ENCODE results near the gene GANC.

GANC gene

DNA sequence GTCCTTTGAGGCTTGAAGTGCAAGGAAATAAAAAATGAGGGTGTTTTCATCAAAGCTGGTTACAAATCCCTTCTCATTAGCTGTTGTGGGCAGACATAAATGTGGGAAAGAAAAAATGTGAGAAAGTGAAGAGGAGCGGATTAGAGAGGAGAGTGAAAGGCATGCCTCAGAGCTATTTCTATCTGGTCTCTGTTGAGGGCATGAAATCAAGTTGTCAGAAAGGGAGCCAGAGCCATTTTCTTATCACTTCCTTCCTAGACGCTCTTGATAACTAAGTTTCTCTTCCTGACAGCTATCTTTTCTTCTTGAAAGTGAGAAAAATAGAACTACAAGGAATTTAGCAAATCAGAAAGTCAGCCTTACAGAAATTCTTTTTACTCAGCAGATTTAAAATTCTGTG lies 65.5 kb downstream of the GANC start:
- H3K27ac ChIP-seq (ENCODE audit: low read length) = no peak overlapping the region
- no peak overlapping the region for H3K9ac ChIP-seq (ENCODE audit: low read length in 2 of 2)
- no peak overlapping the region for H3K4me3 ChIP-seq (ENCODE audit: low read length in 2 of 2)
- H3K27me3 ChIP-seq (ENCODE audit: control insufficient read depth in 1 of 2, insufficient read depth in 2 of 2, low read length in 2 of 2) = no peaks in the 10 kb centered on the region
- H3K9me3 ChIP-seq (ENCODE audit: control insufficient read depth in 2 of 2, low read length in 2 of 2) = no peaks in the 10 kb centered on the region
- H3K36me3 ChIP-seq (ENCODE audit: control insufficient read depth in 2 of 2, insufficient read depth in 2 of 2, low read length in 2 of 2) = peaks cover 5 to 10% of the 10 kb centered on the region in 2 donors
- H3K4me1 ChIP-seq (ENCODE audit: control insufficient read depth, insufficient read depth, low read length) = no peaks in the 10 kb centered on the region

GRCh38 chr15:42343596-42344232 lies 70.7 kb downstream of the GANC start:
- Histone ChIP-seq H3K36me3 (ENCODE audit: control insufficient read depth in 2 of 2, insufficient read depth in 2 of 2, low read length in 2 of 2) (peaks cover 14 to 15% of the 10 kb centered on the region in 2 donors), H3K9me3 (ENCODE audit: control insufficient read depth in 2 of 2, low read length in 2 of 2) (no peaks in the 10 kb centered on the region), H3K27ac (ENCODE audit: low read length) (no peak overlapping the region), H3K4me3 (ENCODE audit: low read length in 2 of 2) (no peak overlapping the region), H3K9ac (ENCODE audit: low read length in 2 of 2) (no peak overlapping the region), H3K27me3 (ENCODE audit: control insufficient read depth in 1 of 2, insufficient read depth in 2 of 2, low read length in 2 of 2) (no peaks in the 10 kb centered on the region), H3K4me1 (ENCODE audit: control insufficient read depth, insufficient read depth, low read length) (no peaks in the 10 kb centered on the region)

- Histone ChIP-seq H3K4me1 (ENCODE audit: control insufficient read depth, insufficient read depth, low read length) (no peaks in the 10 kb centered on the region), H3K27me3 (ENCODE audit: control insufficient read depth in 1 of 2, insufficient read depth in 2 of 2, low read length in 2 of 2) (no peaks in the 10 kb centered on the region), H3K36me3 (ENCODE audit: control insufficient read depth in 2 of 2, insufficient read depth in 2 of 2, low read length in 2 of 2) (peaks cover 14 to 15% of the 10 kb centered on the region in 2 donors), H3K27ac (ENCODE audit: low read length) (no peak overlapping the region), H3K9me3 (ENCODE audit: control insufficient read depth in 2 of 2, low read length in 2 of 2) (no peaks in the 10 kb centered on the region), H3K4me3 (ENCODE audit: low read length in 2 of 2) (no peak overlapping the region), H3K9ac (ENCODE audit: low read length in 2 of 2) (no peak overlapping the region)
These were observed 71.8 kb downstream of the GANC start for GRCh38 chr15:42344763-42345162.

DNA sequence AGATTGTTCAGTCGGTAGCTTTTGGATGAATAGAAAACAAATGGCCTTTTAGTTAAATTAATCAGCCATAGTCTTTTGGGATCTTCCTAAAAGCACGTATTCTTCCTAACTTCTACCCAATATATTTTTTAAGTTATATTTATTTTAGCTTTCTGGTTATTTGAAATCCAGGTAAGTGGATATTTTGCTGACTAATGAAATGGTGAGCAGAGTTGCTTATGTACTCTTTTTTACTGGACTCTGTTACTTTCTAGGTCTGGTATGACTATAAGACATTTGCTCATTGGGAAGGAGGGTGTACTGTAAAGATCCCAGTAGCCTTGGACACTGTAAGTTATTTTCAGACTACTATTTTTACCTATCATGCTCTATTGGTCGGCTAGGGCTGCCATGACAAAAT lies 72.5 kb downstream of the GANC start:
- Histone ChIP-seq H3K9ac (ENCODE audit: low read length in 2 of 2) (no peak overlapping the region), H3K4me3 (ENCODE audit: low read length in 2 of 2) (no peak overlapping the region), H3K36me3 (ENCODE audit: control insufficient read depth in 2 of 2, insufficient read depth in 2 of 2, low read length in 2 of 2) (peaks cover 14 to 15% of the 10 kb centered on the region in 2 donors), H3K4me1 (ENCODE audit: control insufficient read depth, insufficient read depth, low read length) (no peaks in the 10 kb centered on the region), H3K9me3 (ENCODE audit: control insufficient read depth in 2 of 2, low read length in 2 of 2) (no peaks in the 10 kb centered on the region), H3K27me3 (ENCODE audit: control insufficient read depth in 1 of 2, insufficient read depth in 2 of 2, low read length in 2 of 2) (no peaks in the 10 kb centered on the region), H3K27ac (ENCODE audit: low read length) (no peak overlapping the region)

GRCh38 chr15:42348083-42348482 lies 75.1 kb downstream of the GANC start:
- Histone ChIP-seq H3K4me1 (ENCODE audit: control insufficient read depth, insufficient read depth, low read length) (no peaks in the 10 kb centered on the region), H3K36me3 (ENCODE audit: control insufficient read depth in 2 of 2, insufficient read depth in 2 of 2, low read length in 2 of 2) (peaks cover 25 to 28% of the 10 kb centered on the region in 2 donors), H3K4me3 (ENCODE audit: low read length in 2 of 2) (no peak overlapping the region), H3K9ac (ENCODE audit: low read length in 2 of 2) (no peak overlapping the region), H3K27ac (ENCODE audit: low read length) (no peak overlapping the region), H3K9me3 (ENCODE audit: control insufficient read depth in 2 of 2, low read length in 2 of 2) (no peaks in the 10 kb centered on the region), H3K27me3 (ENCODE audit: control insufficient read depth in 1 of 2, insufficient read depth in 2 of 2, low read length in 2 of 2) (no peaks in the 10 kb centered on the region)

- H3K9me3 ChIP-seq (ENCODE audit: control insufficient read depth in 2 of 2, low read length in 2 of 2) = no peaks in the 10 kb centered on the region
- no peaks in the 10 kb centered on the region for H3K27me3 ChIP-seq (ENCODE audit: control insufficient read depth in 1 of 2, insufficient read depth in 2 of 2, low read length in 2 of 2)
- H3K27ac ChIP-seq (ENCODE audit: low read length) = no peak overlapping the region
- H3K4me3 ChIP-seq (ENCODE audit: low read length in 2 of 2) = no peak overlapping the region
- no peaks in the 10 kb centered on the region for H3K4me1 ChIP-seq (ENCODE audit: control insufficient read depth, insufficient read depth, low read length)
- peaks cover 25 to 27% of the 10 kb centered on the region in 2 donors for H3K36me3 ChIP-seq (ENCODE audit: control insufficient read depth in 2 of 2, insufficient read depth in 2 of 2, low read length in 2 of 2)
- no peak overlapping the region for H3K9ac ChIP-seq (ENCODE audit: low read length in 2 of 2)
These were observed 76.2 kb downstream of the GANC start for GRCh38 chr15:42349186-42349585.

- H3K9me3 ChIP-seq (ENCODE audit: control insufficient read depth in 2 of 2, low read length in 2 of 2) = no peaks in the 10 kb centered on the region
- peaks cover 26% of the 10 kb centered on the region in 2 donors for H3K36me3 ChIP-seq (ENCODE audit: control insufficient read depth in 2 of 2, insufficient read depth in 2 of 2, low read length in 2 of 2)
- no peaks in the 10 kb centered on the region for H3K27me3 ChIP-seq (ENCODE audit: control insufficient read depth in 1 of 2, insufficient read depth in 2 of 2, low read length in 2 of 2)
- no peak overlapping the region for H3K27ac ChIP-seq (ENCODE audit: low read length)
- H3K4me3 ChIP-seq (ENCODE audit: low read length in 2 of 2) = no peak overlapping the region
- no peaks in the 10 kb centered on the region for H3K4me1 ChIP-seq (ENCODE audit: control insufficient read depth, insufficient read depth, low read length)
- H3K9ac ChIP-seq (ENCODE audit: low read length in 2 of 2) = no peak overlapping the region
These were observed 79.4 kb downstream of the GANC start for GRCh38 chr15:42352401-42352800.

- Histone ChIP-seq H3K4me3 (ENCODE audit: low read length in 2 of 2) (no peak overlapping the region), H3K9me3 (ENCODE audit: control insufficient read depth in 2 of 2, low read length in 2 of 2) (no peaks in the 10 kb centered on the region), H3K36me3 (ENCODE audit: control insufficient read depth in 2 of 2, insufficient read depth in 2 of 2, low read length in 2 of 2) (peaks cover 26 to 30% of the 10 kb centered on the region in 2 donors), H3K9ac (ENCODE audit: low read length in 2 of 2) (no peak overlapping the region), H3K27ac (ENCODE audit: low read length) (no peak overlapping the region), H3K4me1 (ENCODE audit: control insufficient read depth, insufficient read depth, low read length) (no peaks in the 10 kb centered on the region), H3K27me3 (ENCODE audit: control insufficient read depth in 1 of 2, insufficient read depth in 2 of 2, low read length in 2 of 2) (no peaks in the 10 kb centered on the region)
These were observed 80.1 kb downstream of the GANC start for GRCh38 chr15:42353061-42353460.

- no peaks in the 10 kb centered on the region for H3K9me3 ChIP-seq (ENCODE audit: control insufficient read depth in 2 of 2, low read length in 2 of 2)
- no peak overlapping the region for H3K4me3 ChIP-seq (ENCODE audit: low read length in 2 of 2)
- H3K36me3 ChIP-seq (ENCODE audit: control insufficient read depth in 2 of 2, insufficient read depth in 2 of 2, low read length in 2 of 2) = peaks cover 22 to 29% of the 10 kb centered on the region in 2 donors
- H3K27me3 ChIP-seq (ENCODE audit: control insufficient read depth in 1 of 2, insufficient read depth in 2 of 2, low read length in 2 of 2) = no peaks in the 10 kb centered on the region
- H3K9ac ChIP-seq (ENCODE audit: low read length in 2 of 2) = no peak overlapping the region
- no peak overlapping the region for H3K27ac ChIP-seq (ENCODE audit: low read length)
- H3K4me1 ChIP-seq (ENCODE audit: control insufficient read depth, insufficient read depth, low read length) = no peaks in the 10 kb centered on the region
These were observed 81.8 kb downstream of the GANC start for GRCh38 chr15:42354824-42355223.

- peaks cover 22 to 31% of the 10 kb centered on the region in 2 donors for H3K36me3 ChIP-seq (ENCODE audit: control insufficient read depth in 2 of 2, insufficient read depth in 2 of 2, low read length in 2 of 2)
- H3K27ac ChIP-seq (ENCODE audit: low read length) = no peak overlapping the region
- no peaks in the 10 kb centered on the region for H3K27me3 ChIP-seq (ENCODE audit: control insufficient read depth in 1 of 2, insufficient read depth in 2 of 2, low read length in 2 of 2)
- no peaks in the 10 kb centered on the region for H3K9me3 ChIP-seq (ENCODE audit: control insufficient read depth in 2 of 2, low read length in 2 of 2)
- no peaks in the 10 kb centered on the region for H3K4me1 ChIP-seq (ENCODE audit: control insufficient read depth, insufficient read depth, low read length)
- H3K9ac ChIP-seq (ENCODE audit: low read length in 2 of 2) = no peak overlapping the region
- H3K4me3 ChIP-seq (ENCODE audit: low read length in 2 of 2) = no peak overlapping the region
These were observed 82.3 kb downstream of the GANC start for GRCh38 chr15:42355291-42355690.

GRCh38 chr15:42356851-42357250 lies 83.8 kb downstream of the GANC start:
- Histone ChIP-seq H3K36me3 (ENCODE audit: control insufficient read depth in 2 of 2, insufficient read depth in 2 of 2, low read length in 2 of 2) (peaks cover 14 to 24% of the 10 kb centered on the region in 2 donors), H3K4me3 (ENCODE audit: low read length in 2 of 2) (no peak overlapping the region), H3K9me3 (ENCODE audit: control insufficient read depth in 2 of 2, low read length in 2 of 2) (no peaks in the 10 kb centered on the region), H3K27me3 (ENCODE audit: control insufficient read depth in 1 of 2, insufficient read depth in 2 of 2, low read length in 2 of 2) (no peaks in the 10 kb centered on the region), H3K9ac (ENCODE audit: low read length in 2 of 2) (no peak overlapping the region), H3K4me1 (ENCODE audit: control insufficient read depth, insufficient read depth, low read length) (no peaks in the 10 kb centered on the region), H3K27ac (ENCODE audit: low read length) (no peak overlapping the region)

All from stomach smooth muscle (tissue), 2 donors.